Endothelial cell of umbilical vein (primary cell): ENCODE measurements around the gene CPNE5. TPM values are rescaled to one million over a fixed set of nuclear protein-coding genes. Genes with fewer than 3 reads are reported as not detected.
A peak's percentile ranks its signal among the peaks of the same experiment; 100 is the strongest.

Experiments used
- BruUV-seq: library from RNA; stranded (reverse); fragments of 400-500 nt; replicated peaks from 2 replicates; lab custom pipeline; 2021; lab: Mats Ljungman, UMichigan
- CTCF ChIA-PET: fragments of 300-600, 350-600 bp; sonication (Branson Sonifier 250); formaldehyde crosslinking; loops from one replicate; lab custom pipeline; 2021; ENCODE audit warnings: antibody characterized with exemption, inconsistent platforms; lab: Charles Lee
- POLR2A ChIA-PET: fragments of 300-600, 350-600 bp; sonication (Branson Sonifier 250); formaldehyde crosslinking; loops from one replicate; lab custom pipeline; 2021; ENCODE audit warnings: antibody characterized with exemption, inconsistent platforms; lab: Charles Lee
- DNase-seq: peaks from one replicate; pipeline ENCODE4 v3.0.0-alpha.2; 2011; ENCODE audit warnings: low read depth, low spot score
- FAIRE-seq: peaks from 2 replicates; lab custom pipeline; 2011; peaks lifted over from hg19 to GRCh38; lab: Jason Lieb, UNC
- H2AFZ ChIP-seq: 2 replicates; pipeline ENCODE4 v1.6.0; 2012; ENCODE audit warnings: low read depth, low read length, control low read depth, inconsistent platforms
- H3K27ac ChIP-seq: 2 replicates; pipeline ENCODE4 v1.5.1; 2011; ENCODE audit warnings: low read depth, mild to moderate bottlenecking, control low read depth, low read length, moderate library complexity; ENCODE audit not compliant: insufficient read depth
- H3K27me3 ChIP-seq, 2 experiments: 2 replicates each; pipeline versions ENCODE4 v1.6.0 to v1.6.1; 2011; ENCODE audit warnings: low read length in 2 of 2, mixed read lengths in 1 of 2; ENCODE audit not compliant: control insufficient read depth in 2 of 2, insufficient read depth in 2 of 2
- H3K36me3 ChIP-seq, 2 experiments: 2 replicates in 1 of 2; 3 replicates in 1 of 2; pipeline ENCODE4 v1.5.1; 2011; ENCODE audit warnings: low read length in 2 of 2, mild to moderate bottlenecking in 1 of 2, moderate library complexity in 1 of 2; ENCODE audit not compliant: control insufficient read depth in 2 of 2, insufficient read depth in 2 of 2; ENCODE audit errors: extremely low read depth in 1 of 2
- H3K4me1 ChIP-seq: 3 replicates; pipeline ENCODE4 v1.5.1; 2011; ENCODE audit warnings: mild to moderate bottlenecking, low read length; ENCODE audit not compliant: control insufficient read depth, insufficient read depth; ENCODE audit errors: extremely low read depth
- H3K4me2 ChIP-seq: 2 replicates; pipeline ENCODE4 v1.6.1; 2011; ENCODE audit warnings: low read length, control low read depth, mixed read lengths; ENCODE audit not compliant: insufficient read depth
- H3K4me3 ChIP-seq, 3 experiments: fragments of 200-600 bp in 1 of 3; sonication (generic), shearing (Covaris generic) in 1 of 3; replicated peaks in 1 of 3; 2 replicates each; pipeline ENCODE4 v1.5.1; 2011 to 2016; ENCODE audit warnings: control low read depth in 3 of 3, low read length in 3 of 3, mild to moderate bottlenecking in 2 of 3, inconsistent platforms in 1 of 3, low read depth in 1 of 3, moderate library complexity in 1 of 3; ENCODE audit not compliant: insufficient read depth in 1 of 3
- H3K79me2 ChIP-seq: 2 replicates; pipeline ENCODE4 v1.6.0; 2012; ENCODE audit warnings: low read length, inconsistent platforms; ENCODE audit not compliant: control insufficient read depth, insufficient read depth
- H3K9ac ChIP-seq: replicated peaks from 2 replicates; pipeline ENCODE3; 2011; ENCODE audit warnings: low read length, control low read depth; ENCODE audit not compliant: insufficient read depth; ENCODE audit errors: extremely low read depth
- H3K9me1 ChIP-seq: replicated peaks from 3 replicates; pipeline ENCODE4 v1.6.0; 2011; ENCODE audit warnings: mild to moderate bottlenecking, low read length; ENCODE audit not compliant: control insufficient read depth, insufficient read depth; ENCODE audit errors: extremely low read depth
- H3K9me3 ChIP-seq: replicated peaks from 2 replicates; pipeline ENCODE4 v1.5.1; 2012; ENCODE audit warnings: low read length, inconsistent platforms; ENCODE audit not compliant: control insufficient read depth, insufficient read depth
- H4K20me1 ChIP-seq: replicated peaks from 2 replicates; pipeline ENCODE3; 2011; ENCODE audit warnings: mild to moderate bottlenecking, low read length; ENCODE audit not compliant: control insufficient read depth, insufficient read depth; ENCODE audit errors: extremely low read depth
- CTCF ChIP-seq, 2 donors: IDR thresholded peaks; 1 replicate in 1 of 2; 2 replicates in 1 of 2; pipeline ENCODE4 v1.5.1; 2011; ENCODE audit warnings: low read length in 2 of 2, mild to moderate bottlenecking in 2 of 2, moderate library complexity in 2 of 2, control low read depth in 1 of 2, inconsistent platforms in 1 of 2, low read depth in 1 of 2; ENCODE audit not compliant: insufficient read depth in 1 of 2; ENCODE audit errors: extremely low read depth in 1 of 2
- EZH2 ChIP-seq: IDR thresholded peaks from 2 replicates; pipeline ENCODE4 v1.6.1; 2012; ENCODE audit warnings: borderline replicate concordance, low read depth, mild to moderate bottlenecking, moderate library complexity, low read length, inconsistent platforms; ENCODE audit not compliant: severe bottlenecking
- FOS ChIP-seq: IDR thresholded peaks from 2 replicates; pipeline ENCODE4 v1.6.1; 2011; ENCODE audit warnings: mild to moderate bottlenecking, low read length, moderate library complexity, borderline replicate concordance; ENCODE audit not compliant: insufficient read depth
- POLR2A ChIP-seq: IDR thresholded peaks from 2 replicates; pipeline ENCODE4 v1.6.1; 2012; ENCODE audit warnings: low read depth, mild to moderate bottlenecking, control low read depth, low read length
- POLR2AphosphoS5 ChIP-seq: IDR thresholded peaks from 2 replicates; pipeline ENCODE4 v1.6.1; 2012; ENCODE audit warnings: low read depth, mild to moderate bottlenecking, control low read depth, low read length, moderate library complexity; ENCODE audit not compliant: insufficient read depth
- dilution Hi-C: fragments of 300-500 bp; cut with MboI; formaldehyde crosslinking; loops from one replicate; pipeline ENCODE4 v1.15.0; 2019; ENCODE audit warnings: low sequenced_read_pairs; ENCODE audit not compliant: extremely low pct_ligation_motif_present
- intact Hi-C: fragments of 100-400 bp; cut with micrococcal nuclease; formaldehyde crosslinking; loops from one replicate; pipeline ENCODE4 v1.10.0; 2022
- polyA plus RNA-seq, 4 experiments: library from polyadenylated mRNA; depleted of rRNA in 3 of 4; stranded (reverse) in 3 of 4; unstranded in 1 of 4; fragments of >200 nt; gene quantifications; 2 replicates each; pipeline versions ENCODE4 v1.2.1 to v1.2.3, GENCODE V29; 2011 to 2012; ENCODE audit warnings: missing spikeins in 1 of 4
- total RNA-seq: library from RNA; stranded (reverse); gene quantifications from 2 replicates; pipeline ENCODE4 v1.2.3, GENCODE V29; 2021

Gene CPNE5
- total and polyA plus RNA-seq, 2 donors (not counting 3 experiments of a cell fraction or from before 2014, with no cell fraction given): 18.8 to 49.4 TPM

- H3K9me3 ChIP-seq: no peaks in the 10 kb centered on the region
- no TSS peak for BruUV-seq
- ChIA-PET POLR2A (no interaction called here), CTCF (interaction anchor here (0.6 to 26.6 kb wide), 31 partner anchors 7 to 444 kb away, joined by 3 to 552 read pairs (median 6); partner anchors contain the start of genes C6orf89, CPNE5 and PPIL1)
- H3K36me3 ChIP-seq: peaks cover 0 to 2% of the 10 kb centered on the region in 2 experiments
- dilution Hi-C loops: no loop called here
- no peak overlapping the region for H3K4me3 ChIP-seq
- FAIRE-seq (no peak), DNase-seq (no peak)
- no peaks in the 10 kb centered on the region for H3K9me1 ChIP-seq
- no peak overlapping the region for H3K4me2 ChIP-seq
- H3K4me1 ChIP-seq: peaks cover 19% of the 10 kb centered on the region
- H3K27ac ChIP-seq: no peak overlapping the region
- TF ChIP-seq FOS: no peak
- no peak for TF ChIP-seq POLR2AphosphoS5
- H3K9ac ChIP-seq: no peak overlapping the region
- H2AFZ ChIP-seq: no peak overlapping the region
- H3K27me3 ChIP-seq: no peaks in the 10 kb centered on the region
- intact Hi-C loops: loop anchor here (1.0 to 10.0 kb wide), 6 partner anchors 56 to 444 kb away; partner anchors contain the start of gene MTCH1
- no peaks in the 10 kb centered on the region for H4K20me1 ChIP-seq
- no peaks in the 10 kb centered on the region for H3K79me2 ChIP-seq
These were observed 72.8 kb downstream of the CPNE5 start for GRCh38 chr6:36766399-36766945.

GRCh38 chr6:36765594-36766398 is 73.4 kb downstream of the CPNE5 start:
- H3K4me3 ChIP-seq: no peak overlapping the region
- H3K27me3 ChIP-seq: no peaks in the 10 kb centered on the region
- POLR2A ChIA-PET: interaction anchor here (0.5 to 0.7 kb wide), 2 partner anchors 52 to 95 kb away, joined by 3 to 4 read pairs; no protein-coding TSS in a partner anchor
- H3K36me3 ChIP-seq: peaks cover 0 to 2% of the 10 kb centered on the region in 2 experiments
- TF ChIP-seq CTCF (IDR thresholded peaks at IDR 0.05; ENCODE audit: extremely low read depth in 1 of 2, insufficient read depth in 1 of 2, low read depth in 1 of 2, low read length in 2 of 2) (peak; percentile 90 to 96), POLR2A (no peak), EZH2 (no peak)
- FAIRE-seq (peak; percentile 95), DNase-seq (peak; percentile 65)
- CTCF ChIA-PET: interaction anchor here (0.6 to 26.6 kb wide), 29 partner anchors 10 to 257 kb away, joined by 3 to 552 read pairs (median 5); partner anchors contain the start of genes C6orf89, CPNE5 and PPIL1
- no peaks in the 10 kb centered on the region for H3K9me1 ChIP-seq
- dilution Hi-C loops (no loop called here), intact Hi-C loops (loop anchor here (1.0 to 10.0 kb wide), 6 partner anchors 57 to 445 kb away; partner anchors contain the start of gene MTCH1)
- BruUV-seq: no TSS peak
- H3K9me3 ChIP-seq: no peaks in the 10 kb centered on the region
- H3K4me1 ChIP-seq: peaks cover 15% of the 10 kb centered on the region
- no peak overlapping the region for H3K9ac ChIP-seq
- no peaks in the 10 kb centered on the region for H3K79me2 ChIP-seq
- H3K4me2 ChIP-seq: no peak overlapping the region
- H4K20me1 ChIP-seq: no peaks in the 10 kb centered on the region
- no peak overlapping the region for H3K27ac ChIP-seq
- no peak overlapping the region for H2AFZ ChIP-seq
